ENCODE data around the gene INPP4A.

DNA sequence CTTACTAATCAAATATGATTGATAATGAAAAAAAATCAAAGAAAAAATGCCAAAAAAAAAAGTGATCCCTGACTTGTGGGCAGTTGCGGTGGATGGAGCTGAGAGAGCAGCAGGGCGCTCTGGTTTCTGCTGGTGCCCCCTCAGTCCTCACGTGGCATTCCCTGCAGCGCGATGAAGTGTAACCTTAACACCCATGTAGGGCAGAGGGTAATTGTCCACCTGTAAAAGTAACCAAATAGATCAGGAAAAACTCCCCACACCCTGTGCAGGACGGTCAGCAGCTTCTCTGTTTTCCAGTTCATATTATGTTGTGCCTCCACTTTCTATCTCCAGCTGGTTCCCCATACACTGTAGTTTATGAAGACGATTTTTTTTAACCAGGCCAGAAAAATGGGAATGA lies 138.6 kb downstream of the INPP4A start:
- TF ChIP-seq JUND (IDR thresholded peaks at IDR 0.05; ENCODE audit: low read depth, low read length) (no peak), ZNF274 (IDR thresholded peaks at IDR 0.05; ENCODE audit: insufficient read depth, insufficient read length) (no peak), CREB1 (IDR thresholded peaks at IDR 0.05; ENCODE audit: low read depth) (no peak), HCFC1 (IDR thresholded peaks at IDR 0.05; ENCODE audit: low read length) (no peak)
- TF ChIP-seq, protein P1, sequence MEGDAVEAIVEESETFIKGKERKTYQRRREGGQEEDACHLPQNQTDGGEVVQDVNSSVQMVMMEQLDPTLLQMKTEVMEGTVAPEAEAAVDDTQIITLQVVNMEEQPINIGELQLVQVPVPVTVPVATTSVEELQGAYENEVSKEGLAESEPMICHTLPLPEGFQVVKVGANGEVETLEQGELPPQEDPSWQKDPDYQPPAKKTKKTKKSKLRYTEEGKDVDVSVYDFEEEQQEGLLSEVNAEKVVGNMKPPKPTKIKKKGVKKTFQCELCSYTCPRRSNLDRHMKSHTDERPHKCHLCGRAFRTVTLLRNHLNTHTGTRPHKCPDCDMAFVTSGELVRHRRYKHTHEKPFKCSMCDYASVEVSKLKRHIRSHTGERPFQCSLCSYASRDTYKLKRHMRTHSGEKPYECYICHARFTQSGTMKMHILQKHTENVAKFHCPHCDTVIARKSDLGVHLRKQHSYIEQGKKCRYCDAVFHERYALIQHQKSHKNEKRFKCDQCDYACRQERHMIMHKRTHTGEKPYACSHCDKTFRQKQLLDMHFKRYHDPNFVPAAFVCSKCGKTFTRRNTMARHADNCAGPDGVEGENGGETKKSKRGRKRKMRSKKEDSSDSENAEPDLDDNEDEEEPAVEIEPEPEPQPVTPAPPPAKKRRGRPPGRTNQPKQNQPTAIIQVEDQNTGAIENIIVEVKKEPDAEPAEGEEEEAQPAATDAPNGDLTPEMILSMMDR (IDR thresholded peaks at IDR 0.05 in 2 of 3, conservative IDR thresholded peaks at IDR 0.05 in 1 of 3; ENCODE audit: control insufficient read depth in 2 of 3, extremely low read depth in 1 of 3, insufficient read depth in 1 of 3, low read depth in 3 of 3, low read length in 3 of 3): no peak

All from GM12878 (cell line).